ENCODE results near the gene PLA2G1B. TPM values are rescaled to one million over a fixed set of nuclear protein-coding genes. Genes with fewer than 3 reads are reported as not detected.

PLA2G1B gene
- total and polyA plus RNA-seq, 9 of the 15 experiments (the other 6 are each of a cell fraction or from before 2014, with no cell fraction given): 1.4 TPM; not detected in 8

- TF ChIP-seq ZNF318 (IDR thresholded peaks at IDR 0.05; ENCODE audit: borderline replicate concordance in 1 of 2, low read depth in 1 of 2) (no peak), PHF21A (IDR thresholded peaks at IDR 0.05; ENCODE audit: borderline replicate concordance, low read depth) (0 out of 2 replicates have a peak, but pooled peaks have one; percentile 50), MTA2 (IDR thresholded peaks at IDR 0.05; ENCODE audit: low read depth) (no peak), TFAP4 (CRISPR knock-in tag; IDR thresholded peaks at IDR 0.05; ENCODE audit: borderline replicate concordance) (peak; percentile 47; the same call in 1 of the 2 replicates), RFX1 (IDR thresholded peaks at IDR 0.05) (peak; percentile 95), BMI1 (IDR thresholded peaks at IDR 0.05; ENCODE audit: low read length) (peak; percentile 67; the same call in 1 of the 2 replicates), RBFOX2 (IDR thresholded peaks at IDR 0.05; ENCODE audit: low read depth, low read length) (no peak), RCOR1 (IDR thresholded peaks at IDR 0.05; ENCODE audit: borderline replicate concordance in 1 of 2, low read depth in 2 of 2, low read length in 2 of 2) (peak in 1 of 2 experiments; percentile 83; a peak in 2 of 4 replicates), NKRF (IDR thresholded peaks at IDR 0.05; ENCODE audit: borderline replicate concordance) (no peak), CXXC5 (CRISPR knock-in tag; IDR thresholded peaks at IDR 0.05) (0 out of 2 replicates have a peak, but pooled peaks have one; percentile 19), ZBTB1 (CRISPR knock-in tag; IDR thresholded peaks at IDR 0.05; ENCODE audit: borderline replicate concordance, low read depth) (no peak)
- TF ChIP-seq, protein P1, sequence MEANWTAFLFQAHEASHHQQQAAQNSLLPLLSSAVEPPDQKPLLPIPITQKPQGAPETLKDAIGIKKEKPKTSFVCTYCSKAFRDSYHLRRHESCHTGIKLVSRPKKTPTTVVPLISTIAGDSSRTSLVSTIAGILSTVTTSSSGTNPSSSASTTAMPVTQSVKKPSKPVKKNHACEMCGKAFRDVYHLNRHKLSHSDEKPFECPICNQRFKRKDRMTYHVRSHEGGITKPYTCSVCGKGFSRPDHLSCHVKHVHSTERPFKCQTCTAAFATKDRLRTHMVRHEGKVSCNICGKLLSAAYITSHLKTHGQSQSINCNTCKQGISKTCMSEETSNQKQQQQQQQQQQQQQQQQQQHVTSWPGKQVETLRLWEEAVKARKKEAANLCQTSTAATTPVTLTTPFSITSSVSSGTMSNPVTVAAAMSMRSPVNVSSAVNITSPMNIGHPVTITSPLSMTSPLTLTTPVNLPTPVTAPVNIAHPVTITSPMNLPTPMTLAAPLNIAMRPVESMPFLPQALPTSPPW (CRISPR knock-in tag; IDR thresholded peaks at IDR 0.05): 0 out of 2 replicates have a peak, but pooled peaks have one; percentile 23
Observed at GRCh38 chr12:120361506-120362208, 34.1 kb upstream of the PLA2G1B start (continued).

Measured in K562 (cell line).